K562 (cell line): Measurements from ENCODE around the gene EGF.

Source experiments
- CEBPB ChIP-seq: fragments of 450-650 bp; IDR thresholded peaks from 2 replicates; pipeline ENCODE4 v1.6.1; 2016; ENCODE audit warnings: missing genetic modification characterization, missing compliant biosample characterization
- FOXK2 ChIP-seq, 2 experiments: fragments of 450-650 bp; IDR thresholded peaks in 1 of 2; conservative IDR thresholded peaks in 1 of 2; 2 replicates each; pipeline ENCODE4 v1.6.1; 2016; ENCODE audit warnings: low read depth in 2 of 2, mild to moderate bottlenecking in 1 of 2
- RBM22 ChIP-seq: fragments of 200-400 bp; formaldehyde crosslinking; IDR thresholded peaks from 2 replicates; pipeline ENCODE4 v1.6.1; 2018; ENCODE audit warnings: low read length, low read depth; ENCODE audit not compliant: poor library complexity, severe bottlenecking

GRCh38 chr4:110008540-110008939, 95.9 kb downstream of the EGF start:
- TF ChIP-seq RBM22 (no peak), CEBPB (no peak), FOXK2 (conservative IDR thresholded peaks at IDR 0.05 in 1 of 2, IDR thresholded peaks at IDR 0.05 in 1 of 2; ENCODE audit: low read depth in 2 of 2) (no peak)
